ENCODE results near the gene ABCG4. TPM values are rescaled to one million over a fixed set of nuclear protein-coding genes. Genes with fewer than 3 reads are reported as not detected.

The ABCG4 gene
- total RNA-seq, 4 donors from 2014 or later: 0.13 to 1.6 (median 0.82) TPM

DNA sequence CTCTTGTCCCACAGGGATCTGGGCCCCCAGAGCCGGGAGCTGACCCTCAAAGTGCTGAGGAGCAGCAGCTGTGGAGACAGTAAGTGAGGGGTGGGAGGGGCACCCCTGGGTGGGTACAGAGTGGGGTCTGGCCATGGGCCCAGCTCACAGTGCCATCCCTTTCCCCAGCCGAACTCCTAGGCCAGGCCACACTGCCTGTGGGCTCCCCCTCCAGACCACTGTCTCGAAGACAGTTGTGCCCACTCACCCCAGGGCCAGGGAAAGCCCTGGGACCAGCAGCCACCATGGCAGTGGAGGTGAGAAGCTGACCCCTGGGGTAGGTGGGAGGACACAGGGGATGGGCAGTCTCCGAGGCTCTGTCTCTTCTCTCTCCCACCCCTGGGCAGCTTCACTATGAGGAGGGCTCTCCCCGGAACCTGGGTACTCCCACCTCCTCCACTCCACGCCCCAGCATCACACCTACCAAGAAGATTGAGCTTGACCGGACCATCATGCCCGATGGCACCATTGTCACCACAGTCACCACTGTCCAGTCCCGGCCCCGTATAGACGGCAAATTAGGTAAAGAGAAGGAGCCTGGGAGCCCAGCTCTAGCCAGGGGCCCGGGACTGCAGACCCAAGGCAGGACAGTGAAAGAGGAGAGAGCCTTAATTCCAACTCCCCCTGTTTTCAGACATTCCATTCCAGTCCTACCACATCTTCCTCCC is 36.4 kb upstream of the ABCG4 start:
- H3K4me3 ChIP-seq (replicated peaks in 1 of 3): no peak overlapping the region
- peaks cover 19 to 30% of the 10 kb centered on the region in 2 donors for H3K36me3 ChIP-seq
- H3K27me3 ChIP-seq: no peaks in the 10 kb centered on the region
- H3K4me1 ChIP-seq: peaks cover 8 to 18% of the 10 kb centered on the region in 2 donors
- intact Hi-C loops (cut with DNase I): no loop called here
- H3K27ac ChIP-seq: no peak overlapping the region
- no peak for DNase-seq
- WGBS, 2 donors: 89 to 91% methylated on average over 11 of the region's 12 CpGs
- TF ChIP-seq POLR2A (IDR thresholded peaks at IDR 0.05): no peak
- TF ChIP-seq, protein P1, sequence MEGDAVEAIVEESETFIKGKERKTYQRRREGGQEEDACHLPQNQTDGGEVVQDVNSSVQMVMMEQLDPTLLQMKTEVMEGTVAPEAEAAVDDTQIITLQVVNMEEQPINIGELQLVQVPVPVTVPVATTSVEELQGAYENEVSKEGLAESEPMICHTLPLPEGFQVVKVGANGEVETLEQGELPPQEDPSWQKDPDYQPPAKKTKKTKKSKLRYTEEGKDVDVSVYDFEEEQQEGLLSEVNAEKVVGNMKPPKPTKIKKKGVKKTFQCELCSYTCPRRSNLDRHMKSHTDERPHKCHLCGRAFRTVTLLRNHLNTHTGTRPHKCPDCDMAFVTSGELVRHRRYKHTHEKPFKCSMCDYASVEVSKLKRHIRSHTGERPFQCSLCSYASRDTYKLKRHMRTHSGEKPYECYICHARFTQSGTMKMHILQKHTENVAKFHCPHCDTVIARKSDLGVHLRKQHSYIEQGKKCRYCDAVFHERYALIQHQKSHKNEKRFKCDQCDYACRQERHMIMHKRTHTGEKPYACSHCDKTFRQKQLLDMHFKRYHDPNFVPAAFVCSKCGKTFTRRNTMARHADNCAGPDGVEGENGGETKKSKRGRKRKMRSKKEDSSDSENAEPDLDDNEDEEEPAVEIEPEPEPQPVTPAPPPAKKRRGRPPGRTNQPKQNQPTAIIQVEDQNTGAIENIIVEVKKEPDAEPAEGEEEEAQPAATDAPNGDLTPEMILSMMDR (IDR thresholded peaks at IDR 0.05): no peak
- no peaks in the 10 kb centered on the region for H3K9me3 ChIP-seq

GRCh38 chr11:119113716-119114115 is 35.1 kb upstream of the ABCG4 start:
- no peak for DNase-seq
- H3K9me3 ChIP-seq: no peaks in the 10 kb centered on the region
- no peak overlapping the region for H3K27ac ChIP-seq
- no peaks in the 10 kb centered on the region for H3K27me3 ChIP-seq
- H3K36me3 ChIP-seq: peaks cover 19 to 30% of the 10 kb centered on the region in 2 donors
- no peak overlapping the region for H3K4me3 ChIP-seq (replicated peaks in 1 of 3)
- no peak for TF ChIP-seq POLR2A (IDR thresholded peaks at IDR 0.05)
- TF ChIP-seq, protein P1 (IDR thresholded peaks at IDR 0.05): no peak
- peaks cover 0 to 9% of the 10 kb centered on the region in 2 donors for H3K4me1 ChIP-seq
- intact Hi-C loops (cut with DNase I): no loop called here
- WGBS, 2 donors: 95 to 98% methylated on average over 9 of the region's 9 CpGs

DNA sequence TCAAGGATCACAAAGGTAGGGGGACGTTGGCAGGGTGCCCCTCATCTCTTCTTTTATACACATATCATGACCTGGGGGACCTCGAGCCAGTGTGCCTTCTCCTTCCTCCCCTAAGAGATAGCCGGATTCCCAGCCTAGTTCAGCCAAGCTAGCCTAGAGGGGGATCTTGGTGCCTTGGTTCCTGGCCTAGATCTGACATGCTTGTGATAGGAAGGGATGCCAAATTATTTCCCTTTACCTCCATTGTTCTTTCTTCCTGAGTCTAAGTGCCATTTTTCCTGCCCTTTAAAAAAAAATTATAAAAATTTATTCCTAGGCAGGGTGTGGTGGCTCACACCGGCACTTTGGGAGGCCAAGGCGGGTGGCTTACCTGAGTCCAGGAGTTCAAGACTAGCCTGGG is 34.5 kb upstream of the ABCG4 start:
- peaks cover 19 to 30% of the 10 kb centered on the region in 2 donors for H3K36me3 ChIP-seq
- no peak overlapping the region for H3K4me3 ChIP-seq (replicated peaks in 1 of 3)
- H3K9me3 ChIP-seq: no peaks in the 10 kb centered on the region
- 93% methylated on average over 4 to 5 of the region's 5 CpGs for WGBS, 2 donors
- peaks cover 0 to 4% of the 10 kb centered on the region in 2 donors for H3K4me1 ChIP-seq
- TF ChIP-seq, protein P1 (IDR thresholded peaks at IDR 0.05): no peak
- no peak for TF ChIP-seq POLR2A (IDR thresholded peaks at IDR 0.05)
- intact Hi-C loops (cut with DNase I): no loop called here
- no peak overlapping the region for H3K27ac ChIP-seq
- no peaks in the 10 kb centered on the region for H3K27me3 ChIP-seq
- DNase-seq: no peak

- DNase-seq: no peak
- Histone ChIP-seq H3K4me1 (peaks cover 3 to 4% of the 10 kb centered on the region in 2 donors), H3K27me3 (no peaks in the 10 kb centered on the region), H3K36me3 (peaks cover 19 to 30% of the 10 kb centered on the region in 2 donors), H3K9me3 (no peaks in the 10 kb centered on the region), H3K4me3 (replicated peaks in 1 of 3) (no peak overlapping the region), H3K27ac (no peak overlapping the region)
- no peak for TF ChIP-seq POLR2A (IDR thresholded peaks at IDR 0.05)
- intact Hi-C loops (cut with DNase I): no loop called here
- 73% methylated on average over 24 of the region's 24 CpGs for WGBS, 2 donors
Measured at GRCh38 chr11:119115484-119116234, 33.2 kb upstream of the ABCG4 start.

DNA sequence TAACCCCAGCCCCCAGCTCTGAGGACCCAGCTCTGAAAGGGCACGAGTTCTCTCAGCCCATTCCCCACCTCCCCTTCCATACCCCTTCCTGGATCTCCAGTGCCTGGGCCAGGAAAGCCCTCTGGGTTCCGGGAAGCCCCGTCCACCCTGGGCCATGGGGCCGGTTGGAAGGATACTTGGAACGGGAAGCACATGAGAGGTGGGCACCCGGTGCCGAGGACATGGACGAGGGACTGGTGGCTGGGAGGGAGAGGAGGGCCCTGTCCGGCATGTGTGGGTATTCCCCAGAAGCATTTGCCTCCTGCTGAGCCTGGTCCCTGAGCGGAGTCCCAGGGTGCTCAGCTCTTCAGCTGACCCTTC is 32.6 kb upstream of the ABCG4 start:
- no peaks in the 10 kb centered on the region for H3K9me3 ChIP-seq
- no peak for DNase-seq
- H3K27ac ChIP-seq: no peak overlapping the region
- H3K4me3 ChIP-seq (replicated peaks in 1 of 3): no peak overlapping the region
- H3K27me3 ChIP-seq: no peaks in the 10 kb centered on the region
- H3K36me3 ChIP-seq: peaks cover 19 to 26% of the 10 kb centered on the region in 2 donors
- 85 to 92% methylated on average over 10 of the region's 10 CpGs for WGBS, 2 donors
- intact Hi-C loops (cut with DNase I): no loop called here
- no peak for TF ChIP-seq POLR2A (IDR thresholded peaks at IDR 0.05)
- TF ChIP-seq, protein P1 (IDR thresholded peaks at IDR 0.05): no peak
- peaks cover 6 to 7% of the 10 kb centered on the region in 2 donors for H3K4me1 ChIP-seq

Data from thyroid gland (tissue), 4 donors.